Naive thymus-derived CD8-positive, alpha-beta T cell (primary cell): ENCODE results near the gene PPP1R13B. TPM values are rescaled to one million over a fixed set of nuclear protein-coding genes. Genes with fewer than 3 reads are reported as not detected.
A peak's percentile ranks its signal among the peaks of the same experiment; 100 is the strongest.

Experiments used
- ATAC-seq, 2 donors: fragments of 150-1000 bp; cut with Tn5 transposase in 1 of 2; sonication (Bioruptor Pico), chemical (Tn5 transposase) in 1 of 2; 1 replicate in 1 of 2; 2 replicates in 1 of 2; pipeline ENCODE4 v1.10.0; 2021; ENCODE audit warnings: mild to moderate bottlenecking in 2 of 2, moderate library complexity in 2 of 2
- POLR2A ChIA-PET: fragments of 350-600 bp; sonication (Branson Sonifier 250); formaldehyde crosslinking; loops from one replicate; lab custom pipeline; 2021; ENCODE audit warnings: antibody characterized with exemption; lab: Charles Lee
- DNase-seq, 10 donors: peaks; one replicate each; pipeline versions ENCODE4 v3.0.0 to v3.0.0-alpha.2; 2020 to 2022
- H3K27ac Mint-ChIP-seq, 10 donors: one replicate each; pipeline ENCODE4 v1.8.0; 2020 to 2022; ENCODE audit warnings: mild to moderate bottlenecking in 10 of 10, mixed read lengths in 10 of 10, moderate library complexity in 4 of 10, inconsistent platforms in 1 of 10
- H3K27me3 Mint-ChIP-seq, 5 donors: one replicate each; pipeline ENCODE4 v1.8.0; 2021 to 2022; ENCODE audit warnings: mixed read lengths in 5 of 5
- H3K36me3 Mint-ChIP-seq, 3 donors: one replicate each; pipeline ENCODE4 v1.8.0; 2020 to 2022; ENCODE audit warnings: mixed read lengths in 3 of 3, mild to moderate bottlenecking in 2 of 3, inconsistent platforms in 1 of 3
- H3K4me1 Mint-ChIP-seq, 4 donors: one replicate each; pipeline ENCODE4 v1.8.0; 2021 to 2022; ENCODE audit warnings: mixed read lengths in 4 of 4
- H3K4me3 Mint-ChIP-seq, 10 donors: one replicate each; pipeline ENCODE4 v1.8.0; 2020 to 2022; ENCODE audit warnings: mild to moderate bottlenecking in 10 of 10, mixed read lengths in 10 of 10, moderate library complexity in 6 of 10, inconsistent platforms in 1 of 10
- H3K9me3 Mint-ChIP-seq, 9 donors: one replicate each; pipeline ENCODE4 v1.8.0; 2020 to 2022; ENCODE audit warnings: mixed read lengths in 9 of 9, mild to moderate bottlenecking in 3 of 9, inconsistent platforms in 1 of 9, moderate library complexity in 1 of 9
- polyA plus RNA-seq, 3 donors: library from polyadenylated mRNA; unstranded; fragments of 300-500 nt; fragmentation: Illumina TruSeq; gene quantifications; one replicate each; pipeline ENCODE4 v1.2.3, GENCODE V29; 2021
- total RNA-seq, 8 experiments: library from RNA in 2 of 8; stranded (reverse) in 2 of 8; gene quantifications; one replicate each; pipeline ENCODE4 v1.2.3 and lab custom pipeline; 2021 to 2026

The PPP1R13B gene
- total and polyA plus RNA-seq, 5 experiments from 2014 or later: 2.5 to 40.3 (median 6.8) TPM

GRCh38 chr14:103836976-103837725, 10.2 kb downstream of the PPP1R13B start:
- peaks cover 0 to 2% (median 2%) of the 10 kb centered on the region in 3 donors for H3K36me3 Mint-ChIP-seq
- H3K27ac Mint-ChIP-seq: peak overlapping the region in 1 of 10 donors; percentile 52
- H3K9me3 Mint-ChIP-seq: no peaks in the 10 kb centered on the region
- no peak overlapping the region for H3K4me3 Mint-ChIP-seq
- ATAC-seq: no peak
- DNase-seq: no peak
- H3K27me3 Mint-ChIP-seq: peaks cover 0 to 1% (median 0%) of the 10 kb centered on the region in 5 donors
- POLR2A ChIA-PET: no interaction called here
- peaks cover 16 to 32% (median 22%) of the 10 kb centered on the region in 4 donors for H3K4me1 Mint-ChIP-seq

DNA sequence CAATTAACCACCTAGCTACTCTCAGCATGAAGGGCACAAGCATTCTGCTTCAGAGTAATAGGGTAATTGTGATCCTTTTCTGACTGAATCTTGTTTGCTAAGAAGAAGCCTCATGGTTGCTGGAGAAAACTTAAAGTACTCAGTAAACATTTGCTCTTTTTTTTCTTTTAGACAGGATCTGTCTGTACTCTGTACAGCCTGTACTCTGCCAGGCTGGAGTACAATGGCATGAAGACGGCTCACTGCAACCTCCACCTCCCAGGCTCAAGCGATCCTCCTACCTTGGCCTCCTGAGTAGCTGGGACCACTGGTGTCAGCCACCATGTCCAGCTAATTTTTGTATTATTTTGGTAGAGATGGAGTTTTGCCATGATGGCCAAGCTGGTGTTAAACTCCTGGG, 12.4 kb downstream of the PPP1R13B start:
- H3K4me1 Mint-ChIP-seq: peaks cover 16 to 33% (median 23%) of the 10 kb centered on the region in 4 donors
- no peaks in the 10 kb centered on the region for H3K9me3 Mint-ChIP-seq
- no peak overlapping the region for H3K27ac Mint-ChIP-seq
- POLR2A ChIA-PET: interaction anchor here (0.6 kb wide), 1 partner anchor 14 kb away, joined by 3 read pairs; no protein-coding TSS in a partner anchor
- H3K27me3 Mint-ChIP-seq: peaks cover 0 to 1% (median 0%) of the 10 kb centered on the region in 5 donors
- H3K36me3 Mint-ChIP-seq: peaks cover 0 to 2% (median 0%) of the 10 kb centered on the region in 3 donors
- no peak for ATAC-seq
- no peak for DNase-seq
- H3K4me3 Mint-ChIP-seq: no peak overlapping the region

GRCh38 chr14:103833711-103834110, 13.7 kb downstream of the PPP1R13B start:
- Mint-ChIP-seq H3K27me3 (peaks cover 0 to 1% (median 0%) of the 10 kb centered on the region in 5 donors), H3K36me3 (no peaks in the 10 kb centered on the region), H3K4me3 (no peak overlapping the region), H3K4me1 (peaks cover 15 to 26% (median 20%) of the 10 kb centered on the region in 4 donors), H3K27ac (peak overlapping the region in 1 of 10 donors; percentile 30), H3K9me3 (no peaks in the 10 kb centered on the region)
- ATAC-seq (no peak), DNase-seq (no peak)
- POLR2A ChIA-PET: no interaction called here

- Mint-ChIP-seq H3K27me3 (peaks cover 0 to 1% (median 0%) of the 10 kb centered on the region in 5 donors), H3K4me3 (no peak overlapping the region), H3K36me3 (no peaks in the 10 kb centered on the region), H3K9me3 (no peaks in the 10 kb centered on the region), H3K27ac (no peak overlapping the region), H3K4me1 (peaks cover 7 to 17% (median 11%) of the 10 kb centered on the region in 4 donors)
- POLR2A ChIA-PET: no interaction called here
- no peak for DNase-seq
- ATAC-seq: no peak
Observed at GRCh38 chr14:103832046-103832445, 15.3 kb downstream of the PPP1R13B start.

DNA sequence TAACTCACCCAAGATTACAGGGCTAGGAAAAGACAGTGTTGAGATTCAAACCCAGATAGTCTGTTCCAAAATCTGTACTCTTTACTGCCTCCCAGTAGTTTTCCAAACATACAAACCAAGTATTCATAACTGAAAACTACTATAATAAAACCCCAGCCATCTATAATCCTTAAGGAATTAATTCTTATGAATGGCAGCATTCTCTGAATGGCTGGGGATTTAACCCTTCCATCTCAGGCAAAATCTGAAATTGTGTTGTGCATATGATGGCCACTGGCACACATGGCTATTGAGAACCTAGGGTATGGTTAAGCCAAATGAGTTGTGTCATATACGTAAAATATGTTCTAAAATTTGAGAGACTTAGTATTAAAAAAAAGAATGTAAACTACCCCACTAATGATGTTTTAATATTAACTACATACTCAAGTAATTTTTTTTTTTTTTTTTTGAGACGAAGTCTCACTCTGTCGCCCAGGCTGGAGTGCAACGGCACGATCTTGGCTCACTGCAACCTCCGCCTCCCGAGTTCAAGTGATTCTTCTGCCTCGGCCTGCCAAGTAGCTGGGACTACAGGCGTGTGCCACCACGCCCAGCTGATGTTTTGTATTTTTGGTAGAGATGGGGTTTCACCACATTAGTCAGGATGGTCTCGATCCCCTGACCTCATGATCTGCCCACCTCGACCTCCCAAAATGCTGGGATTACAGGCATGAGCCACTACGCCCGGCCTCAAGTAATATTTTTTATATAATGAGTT, 16.7 kb downstream of the PPP1R13B start:
- no peaks in the 10 kb centered on the region for H3K36me3 Mint-ChIP-seq
- POLR2A ChIA-PET: no interaction called here
- DNase-seq (no peak), ATAC-seq (no peak)
- H3K27me3 Mint-ChIP-seq: peaks cover 0 to 1% (median 0%) of the 10 kb centered on the region in 5 donors
- no peak overlapping the region for H3K4me3 Mint-ChIP-seq
- no peak overlapping the region for H3K27ac Mint-ChIP-seq
- H3K4me1 Mint-ChIP-seq: peaks cover 4 to 17% (median 12%) of the 10 kb centered on the region in 4 donors
- H3K9me3 Mint-ChIP-seq: no peaks in the 10 kb centered on the region

- POLR2A ChIA-PET: no interaction called here
- ATAC-seq (no peak), DNase-seq (no peak)
- Mint-ChIP-seq H3K27me3 (no peaks in the 10 kb centered on the region), H3K4me1 (peaks cover 7 to 16% (median 12%) of the 10 kb centered on the region in 4 donors), H3K9me3 (no peaks in the 10 kb centered on the region), H3K36me3 (no peaks in the 10 kb centered on the region), H3K4me3 (no peak overlapping the region), H3K27ac (peak overlapping the region in 2 of 10 donors; percentile 18 to 35)
Observed at GRCh38 chr14:103828315-103828967, 18.9 kb downstream of the PPP1R13B start.

DNA sequence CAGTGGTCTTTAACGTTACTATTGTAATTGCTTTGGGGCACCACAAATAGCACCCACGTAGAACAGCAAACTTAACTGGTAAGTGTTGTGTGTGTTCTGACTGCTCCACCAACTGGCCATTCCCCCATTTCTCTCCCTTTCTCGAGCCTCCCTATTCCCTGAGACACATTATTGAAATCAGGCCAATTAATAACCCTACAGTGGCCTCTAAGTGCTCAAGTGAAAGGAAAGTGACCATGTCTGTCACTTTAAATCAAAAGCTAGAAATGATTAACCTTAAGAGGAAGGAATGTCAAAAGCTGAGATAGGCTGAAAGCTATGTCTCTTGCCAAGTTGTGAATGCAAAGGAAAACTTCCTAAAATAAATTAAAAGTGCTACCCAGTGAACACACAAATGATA, 22.3 kb downstream of the PPP1R13B start:
- POLR2A ChIA-PET: interaction anchor here (0.7 kb wide), 1 partner anchor 29 kb away, joined by 5 read pairs; no protein-coding TSS in a partner anchor
- DNase-seq (no peak), ATAC-seq (no peak)
- H3K27me3 Mint-ChIP-seq: peaks cover 0 to 2% (median 0%) of the 10 kb centered on the region in 5 donors
- H3K27ac Mint-ChIP-seq: peak overlapping the region in 1 of 10 donors; percentile 3
- peaks cover 7 to 30% (median 18%) of the 10 kb centered on the region in 4 donors for H3K4me1 Mint-ChIP-seq
- no peaks in the 10 kb centered on the region for H3K36me3 Mint-ChIP-seq
- no peak overlapping the region for H3K4me3 Mint-ChIP-seq
- no peaks in the 10 kb centered on the region for H3K9me3 Mint-ChIP-seq

DNA sequence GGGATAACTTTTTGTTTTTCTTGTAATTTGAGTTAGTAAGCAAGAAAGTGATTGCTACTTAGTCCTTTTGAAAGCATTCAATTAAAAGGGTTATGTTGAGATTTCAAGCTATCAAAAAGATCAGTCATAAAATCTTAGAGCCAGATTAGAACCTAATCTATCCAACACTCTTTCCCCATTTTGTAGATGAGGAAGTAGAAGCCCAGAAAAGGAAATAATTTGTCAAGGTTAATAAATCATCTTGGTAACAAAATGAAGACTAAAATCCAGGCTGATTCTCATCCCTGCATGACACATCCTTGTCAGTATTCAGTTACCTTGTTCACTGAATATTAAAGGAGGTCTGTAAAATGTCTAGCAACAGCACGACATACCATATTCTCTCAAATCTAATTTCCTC, 26.5 kb downstream of the PPP1R13B start:
- no peak for DNase-seq
- Mint-ChIP-seq H3K4me1 (peaks cover 20 to 52% (median 46%) of the 10 kb centered on the region in 4 donors), H3K9me3 (no peaks in the 10 kb centered on the region), H3K27me3 (peaks cover 0 to 2% (median 0%) of the 10 kb centered on the region in 5 donors), H3K36me3 (no peaks in the 10 kb centered on the region), H3K4me3 (peak overlapping the region in 1 of 10 donors; percentile 50), H3K27ac (peak overlapping the region in 4 of 10 donors; percentile 43 to 82 (median 54))
- POLR2A ChIA-PET: interaction anchor here (0.7 kb wide), 1 partner anchor 14 kb away, joined by 3 read pairs; no protein-coding TSS in a partner anchor
- ATAC-seq: no peak

- peak overlapping the region in 4 of 10 donors; percentile 39 to 50 (median 48) for H3K4me3 Mint-ChIP-seq
- H3K9me3 Mint-ChIP-seq: no peaks in the 10 kb centered on the region
- no peak for DNase-seq
- peak overlapping the region in 9 of 10 donors; percentile 22 to 82 (median 63) for H3K27ac Mint-ChIP-seq
- peaks cover 0 to 2% (median 0%) of the 10 kb centered on the region in 5 donors for H3K27me3 Mint-ChIP-seq
- POLR2A ChIA-PET: interaction anchor here (0.7 kb wide), 1 partner anchor 14 kb away, joined by 3 read pairs; no protein-coding TSS in a partner anchor
- peaks cover 19 to 52% (median 44%) of the 10 kb centered on the region in 4 donors for H3K4me1 Mint-ChIP-seq
- H3K36me3 Mint-ChIP-seq: no peaks in the 10 kb centered on the region
- no peak for ATAC-seq
Observed at GRCh38 chr14:103820382-103820781, 27.0 kb downstream of the PPP1R13B start.

DNA sequence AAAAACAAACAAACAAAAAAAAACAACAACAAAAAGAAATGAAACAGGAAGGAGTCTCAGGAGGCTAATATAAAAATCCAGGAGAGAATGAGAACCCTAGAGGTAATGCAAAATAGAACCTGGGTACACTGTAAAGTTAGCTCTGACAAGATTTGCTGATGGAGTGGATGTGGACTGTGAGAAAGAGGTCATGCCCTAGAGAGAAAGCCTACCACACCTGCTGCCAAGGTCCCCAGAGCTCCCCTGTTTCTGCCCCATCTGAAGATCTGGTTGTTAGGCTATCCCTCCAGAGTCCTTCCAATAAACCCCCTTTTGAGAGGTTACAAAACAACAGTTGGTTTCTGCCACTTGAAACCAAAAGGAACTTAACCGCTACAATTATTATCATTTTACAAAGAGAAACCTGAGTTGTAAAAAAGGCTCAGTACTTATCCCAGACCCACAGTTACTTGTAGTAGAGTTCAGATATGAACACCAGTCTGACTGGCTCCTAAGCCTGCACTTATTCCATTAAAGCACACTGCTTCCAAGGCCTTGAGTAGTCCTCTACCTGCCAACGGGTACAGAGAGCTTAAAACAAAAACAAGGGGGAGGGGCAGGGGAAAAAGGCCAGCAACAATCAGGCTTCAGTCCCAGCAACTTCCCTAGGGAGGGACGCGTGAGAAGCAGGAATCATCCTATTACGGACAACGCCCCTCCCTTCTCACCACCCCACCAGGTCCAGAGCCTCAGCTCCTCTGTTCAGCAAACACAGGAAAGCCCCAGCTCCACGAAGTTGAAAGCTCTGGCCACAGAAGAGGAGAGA, 27.7 kb downstream of the PPP1R13B start:
- POLR2A ChIA-PET: interaction anchor here (0.7 kb wide), 1 partner anchor 65 kb away, joined by 3 read pairs; no protein-coding TSS in a partner anchor
- Mint-ChIP-seq H3K27me3 (peaks cover 0 to 2% (median 0%) of the 10 kb centered on the region in 5 donors), H3K27ac (peak overlapping the region; percentile 22 to 86 (median 69)), H3K4me1 (peaks cover 21 to 52% (median 41%) of the 10 kb centered on the region in 4 donors), H3K9me3 (no peaks in the 10 kb centered on the region), H3K4me3 (peak overlapping the region in 4 of 10 donors; percentile 36 to 49 (median 43)), H3K36me3 (no peaks in the 10 kb centered on the region)
- DNase-seq (no peak), ATAC-seq (peak; percentile 23 to 33)

DNA sequence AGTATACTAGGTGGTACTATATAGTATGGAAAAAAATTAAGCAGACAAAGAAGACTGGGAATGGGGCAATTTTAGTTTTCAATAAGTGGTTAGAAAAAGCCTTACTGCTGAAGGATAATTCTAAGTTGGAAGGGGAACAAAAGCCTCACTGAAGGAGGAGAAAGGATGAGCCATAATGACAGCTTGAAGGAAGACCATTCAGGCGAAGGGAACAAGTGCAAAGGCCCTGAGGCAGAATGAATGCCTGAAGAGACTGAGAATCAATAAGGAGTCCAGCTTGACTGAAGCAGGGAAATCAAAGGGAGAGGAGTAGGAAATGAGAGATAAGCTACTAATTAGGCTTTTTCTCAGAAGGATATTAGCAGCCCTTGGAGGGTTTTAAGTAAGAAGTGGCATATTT, 28.5 kb downstream of the PPP1R13B start:
- no peak for ATAC-seq
- DNase-seq: no peak
- H3K9me3 Mint-ChIP-seq: no peaks in the 10 kb centered on the region
- H3K36me3 Mint-ChIP-seq: no peaks in the 10 kb centered on the region
- POLR2A ChIA-PET: no interaction called here
- peak overlapping the region in 8 of 10 donors; percentile 18 to 86 (median 60) for H3K27ac Mint-ChIP-seq
- H3K4me1 Mint-ChIP-seq: peaks cover 21 to 52% (median 41%) of the 10 kb centered on the region in 4 donors
- H3K4me3 Mint-ChIP-seq: peak overlapping the region in 2 of 10 donors; percentile 11 to 12
- H3K27me3 Mint-ChIP-seq: peaks cover 0 to 2% (median 0%) of the 10 kb centered on the region in 5 donors
